GM12878 (cell line): Measurements from ENCODE around the gene CNGA4. TPM values are rescaled to one million over a fixed set of nuclear protein-coding genes. Genes with fewer than 3 reads are reported as not detected.

Source experiments
- ATAC-seq: fragments of 200-7000 bp; cut with Tn5 transposase; 3 replicates; pipeline ENCODE4 v1.9.1; 2020; ENCODE audit warnings: mild to moderate bottlenecking, moderate library complexity
- BruUV-seq: library from RNA; stranded (reverse); fragments of 400-500 nt; replicated peaks from 2 replicates; lab custom pipeline; 2021; lab: Mats Ljungman, UMichigan
- CTCF ChIA-PET: fragments of 300-600 bp; sonication (Branson Sonifier 250); formaldehyde crosslinking; extraction: SDS; loops from one replicate; lab custom pipeline; 2021; ENCODE audit warnings: inconsistent platforms; lab: Yijun Ruan, JAX
- POLR2A ChIA-PET: fragments of 350-600 bp; formaldehyde crosslinking; extraction: SDS; loops from one replicate; lab custom pipeline; 2021; ENCODE audit warnings: inconsistent platforms; lab: Charles Lee
- RAD21 ChIA-PET: fragments of 300-600 bp; sonication (Branson Sonifier 250); formaldehyde crosslinking; loops from one replicate; lab custom pipeline; 2023; ENCODE audit warnings: antibody characterized with exemption; ENCODE audit not compliant: unreplicated experiment; lab: Charles Lee
- SMC1A ChIA-PET: fragments of 300-600 bp; sonication (Branson Sonifier 250); formaldehyde crosslinking; loops from one replicate; lab custom pipeline; 2023; ENCODE audit not compliant: unreplicated experiment, uncharacterized antibody; lab: Charles Lee
- DNase-seq: peaks from one replicate; pipeline ENCODE4 v3.0.0-alpha.2; 2011; ENCODE audit warnings: low read depth, low spot score
- FAIRE-seq: peaks from 3 replicates; lab custom pipeline; 2011; peaks lifted over from hg19 to GRCh38; lab: Jason Lieb, UNC
- H2AFZ ChIP-seq: 2 replicates; pipeline ENCODE4 v1.6.0; 2011; ENCODE audit warnings: low read depth, low read length, control low read depth; ENCODE audit not compliant: control insufficient read depth
- H3K27ac ChIP-seq: 2 replicates; pipeline ENCODE4 v1.5.1; 2011; ENCODE audit warnings: control low read depth; ENCODE audit not compliant: control insufficient read depth, insufficient read depth
- H3K27me3 ChIP-seq, 2 experiments: replicated peaks in 1 of 2; 2 replicates each; pipeline versions ENCODE4 v1.6.0 to v1.6.1; 2011; ENCODE audit warnings: low read length in 1 of 2; ENCODE audit not compliant: control insufficient read depth in 2 of 2, insufficient read depth in 2 of 2
- H3K36me3 ChIP-seq, 2 experiments: 2 replicates each; pipeline ENCODE4 v1.5.1; 2011; ENCODE audit warnings: low read length in 1 of 2; ENCODE audit not compliant: control insufficient read depth in 2 of 2, insufficient read depth in 2 of 2
- H3K4me1 ChIP-seq: 2 replicates; pipeline ENCODE4 v1.6.1; 2011; ENCODE audit warnings: mild to moderate bottlenecking, low read length, moderate library complexity, mixed read lengths; ENCODE audit not compliant: control insufficient read depth, insufficient read depth
- H3K4me2 ChIP-seq: 2 replicates; pipeline ENCODE4 v1.6.0; 2011; ENCODE audit warnings: control low read depth; ENCODE audit not compliant: control insufficient read depth, insufficient read depth
- H3K4me3 ChIP-seq: fragments of 200-600 bp; sonication (generic); 2 replicates; pipeline ENCODE4 v1.5.1; 2016
- H3K79me2 ChIP-seq: 2 replicates; pipeline ENCODE4 v1.6.0; 2011; ENCODE audit warnings: low read length; ENCODE audit not compliant: control insufficient read depth, insufficient read depth
- H3K9ac ChIP-seq: 2 replicates; pipeline ENCODE4 v1.8.0; 2011; ENCODE audit warnings: low read length, control low read depth, mixed read lengths; ENCODE audit not compliant: control insufficient read depth, insufficient read depth
- H3K9me3 ChIP-seq: replicated peaks from 3 replicates; pipeline ENCODE4 v1.5.1; 2011; ENCODE audit warnings: mild to moderate bottlenecking, low read length; ENCODE audit not compliant: control insufficient read depth, insufficient read depth
- H4K20me1 ChIP-seq: 2 replicates; pipeline ENCODE4 v1.6.0; 2011; ENCODE audit not compliant: control insufficient read depth, insufficient read depth
- ASH2L ChIP-seq: fragments of 300-600, 200-600 bp; sonication (generic); IDR thresholded peaks from 2 replicates; pipeline ENCODE4 v1.6.1; 2017; ENCODE audit warnings: low read depth, mild to moderate bottlenecking, borderline replicate concordance
- ATF2 ChIP-seq: IDR thresholded peaks from 2 replicates; pipeline ENCODE4 v1.6.1; 2012; ENCODE audit warnings: low read length, inconsistent platforms
- BHLHE40 ChIP-seq, 2 experiments: fragments of 450-650 bp in 1 of 2; IDR thresholded peaks; 2 replicates each; pipeline ENCODE4 v1.6.1; 2011 to 2017; ENCODE audit warnings: low read depth in 2 of 2, borderline replicate concordance in 1 of 2, improper control_type of control experiment in 1 of 2, low read length in 1 of 2, mild to moderate bottlenecking in 1 of 2
- CBFB ChIP-seq: IDR thresholded peaks from 2 replicates; pipeline ENCODE4 v1.6.1; 2016; ENCODE audit warnings: antibody characterized with exemption, low read depth
- FOS ChIP-seq: IDR thresholded peaks from 3 replicates; pipeline ENCODE4 v1.6.1; 2011; ENCODE audit warnings: borderline replicate concordance; ENCODE audit not compliant: insufficient read length; ENCODE audit errors: extremely low read depth
- MAX ChIP-seq: IDR thresholded peaks from 2 replicates; pipeline ENCODE4 v1.6.1; 2012; ENCODE audit warnings: low read depth, low read length, improper control_type of control experiment
- MLLT1 ChIP-seq: fragments of 450-650 bp; IDR thresholded peaks from 2 replicates; pipeline ENCODE4 v1.6.1; 2016; ENCODE audit warnings: mild to moderate bottlenecking
- MYC ChIP-seq: IDR thresholded peaks from 2 replicates; pipeline ENCODE4 v1.6.1; 2011; ENCODE audit warnings: mild to moderate bottlenecking, low read length, moderate library complexity, inconsistent platforms; ENCODE audit not compliant: insufficient read depth, insufficient replicate concordance, insufficient read length, severe bottlenecking
- NR2C1 ChIP-seq: fragments of 450-650 bp; IDR thresholded peaks from 2 replicates; pipeline ENCODE4 v1.6.1; 2017; ENCODE audit warnings: antibody characterized with exemption, mild to moderate bottlenecking, moderate library complexity
- NR2C2 ChIP-seq: IDR thresholded peaks from 2 replicates; pipeline ENCODE4 v1.6.1; 2011; ENCODE audit warnings: borderline replicate concordance, low read depth; ENCODE audit not compliant: control insufficient read depth, insufficient read length
- SPI1 ChIP-seq: IDR thresholded peaks from 2 replicates; pipeline ENCODE4 v1.6.1; 2011; ENCODE audit warnings: low read depth, mild to moderate bottlenecking, low read length, moderate library complexity, borderline replicate concordance; ENCODE audit not compliant: insufficient read depth
- STAT1 ChIP-seq: fragments of 450-650 bp; conservative IDR thresholded peaks from 2 replicates; pipeline ENCODE4 v1.6.1; 2014; ENCODE audit warnings: antibody characterized with exemption, mild to moderate bottlenecking
- ZBED1 ChIP-seq: IDR thresholded peaks from 2 replicates; pipeline ENCODE4 v1.6.1; 2016; ENCODE audit warnings: borderline replicate concordance
- ZNF24 ChIP-seq: fragments of 450-650 bp; IDR thresholded peaks from 2 replicates; pipeline ENCODE4 v1.6.1; 2017; ENCODE audit warnings: antibody characterized with exemption, mild to moderate bottlenecking
- WGBS: methylation state at CpG from one replicate; pipeline ENCODE4 v1.1.6; 2016; ENCODE audit warnings: low lambda C conversion rate; ENCODE audit not compliant: insufficient replicate concordance, insufficient coverage; ENCODE audit errors: missing lambda C conversion rate; 5-methylcytosine and 5-hydroxymethylcytosine counted together
- in situ Hi-C: fragments of 300-500 bp; cut with MboI; formaldehyde crosslinking; loops from 9 replicates; pipeline ENCODE4 v1.14.3; 2018; ENCODE audit warnings: mixed read lengths
- intact Hi-C: fragments of 100-400 bp; cut with micrococcal nuclease; formaldehyde crosslinking; loops from one replicate; pipeline ENCODE4 v1.14.2; 2022; ENCODE audit not compliant: unreplicated experiment
- polyA plus RNA-seq, 11 experiments: library from polyadenylated mRNA; depleted of rRNA in 4 of 11; unstranded in 6 of 11; stranded (reverse) in 5 of 11; fragments of >200 nt; fragmentation: Nextera tagmentation in 4 of 11; fragmentation: Illumina TruSeq in 1 of 11; extraction: Ambion mirVana in 4 of 11; extraction: Trizol in 1 of 11; gene quantifications; 1 replicate in 1 of 11; 2 replicates in 10 of 11; pipeline versions ENCODE4 v1.2.1 to v1.2.3, GENCODE V29; 2011 to 2016; ENCODE audit warnings: inconsistent platforms in 2 of 11, missing spikeins in 2 of 11, low read depth in 1 of 11
- total RNA-seq, 4 experiments: library from RNA; depleted of rRNA in 3 of 4; stranded (reverse); fragments of >200 nt in 3 of 4; fragmentation: Illumina TruSeq in 1 of 4; extraction: Trizol in 1 of 4; gene quantifications; 2 replicates each; pipeline versions ENCODE4 v1.2.1 to v1.2.3, GENCODE V29; 2013 to 2021
- TF ChIP-seq, protein P1 (sequence below): IDR thresholded peaks from 2 replicates; pipeline ENCODE4 v1.6.1; 2011; ENCODE audit warnings: mild to moderate bottlenecking, low read depth, low read length, moderate library complexity; ENCODE audit not compliant: insufficient replicate concordance
- TF ChIP-seq, protein P2 (sequence below): fragments of 150-350 bp; IDR thresholded peaks from 2 replicates; pipeline ENCODE4 v1.6.1; 2016; ENCODE audit warnings: low read depth, low read length

Gene CNGA4
- total and polyA plus RNA-seq, 10 of the 15 experiments (the other 5 are each of a cell fraction or from before 2014, with no cell fraction given): 0.05 to 0.26 (median 0.07) TPM; not detected in 5

GRCh38 chr11:6216501-6216900 lies 22.4 kb upstream of the CNGA4 start:
- H3K27ac ChIP-seq: no peak overlapping the region
- FAIRE-seq (no peak), ATAC-seq (no peak), DNase-seq (no peak)
- no peaks in the 10 kb centered on the region for H3K27me3 ChIP-seq
- SMC1A ChIA-PET: interaction anchor here (0.7 to 2.3 kb wide), 7 partner anchors 9 to 71 kb away, joined by 3 to 7 read pairs (median 3); no protein-coding TSS in a partner anchor
- no peaks in the 10 kb centered on the region for H3K79me2 ChIP-seq
- no peak overlapping the region for H3K4me3 ChIP-seq
- H3K4me2 ChIP-seq: no peak overlapping the region
- no peaks in the 10 kb centered on the region for H4K20me1 ChIP-seq
- no peak for TF ChIP-seq BHLHE40 (IDR thresholded peaks at IDR 0.05; ENCODE audit: borderline replicate concordance in 1 of 2, low read depth in 2 of 2, low read length in 1 of 2)
- no peak for TF ChIP-seq SPI1
- no peak for TF ChIP-seq NR2C1
- no peak for TF ChIP-seq NR2C2
- no peak for TF ChIP-seq FOS
- TF ChIP-seq, protein P1, sequence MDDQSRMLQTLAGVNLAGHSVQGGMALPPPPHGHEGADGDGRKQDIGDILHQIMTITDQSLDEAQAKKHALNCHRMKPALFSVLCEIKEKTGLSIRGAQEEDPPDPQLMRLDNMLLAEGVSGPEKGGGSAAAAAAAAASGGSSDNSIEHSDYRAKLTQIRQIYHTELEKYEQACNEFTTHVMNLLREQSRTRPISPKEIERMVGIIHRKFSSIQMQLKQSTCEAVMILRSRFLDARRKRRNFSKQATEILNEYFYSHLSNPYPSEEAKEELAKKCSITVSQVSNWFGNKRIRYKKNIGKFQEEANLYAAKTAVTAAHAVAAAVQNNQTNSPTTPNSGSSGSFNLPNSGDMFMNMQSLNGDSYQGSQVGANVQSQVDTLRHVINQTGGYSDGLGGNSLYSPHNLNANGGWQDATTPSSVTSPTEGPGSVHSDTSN: no peak
- TF ChIP-seq CBFB: no peak
- TF ChIP-seq MAX: no peak
- no peak for TF ChIP-seq ZNF24
- no peak for TF ChIP-seq MYC
- TF ChIP-seq STAT1: no peak
- TF ChIP-seq ZBED1: no peak
- no peak for TF ChIP-seq ATF2
- no peak for TF ChIP-seq ASH2L
- TF ChIP-seq, protein P2, sequence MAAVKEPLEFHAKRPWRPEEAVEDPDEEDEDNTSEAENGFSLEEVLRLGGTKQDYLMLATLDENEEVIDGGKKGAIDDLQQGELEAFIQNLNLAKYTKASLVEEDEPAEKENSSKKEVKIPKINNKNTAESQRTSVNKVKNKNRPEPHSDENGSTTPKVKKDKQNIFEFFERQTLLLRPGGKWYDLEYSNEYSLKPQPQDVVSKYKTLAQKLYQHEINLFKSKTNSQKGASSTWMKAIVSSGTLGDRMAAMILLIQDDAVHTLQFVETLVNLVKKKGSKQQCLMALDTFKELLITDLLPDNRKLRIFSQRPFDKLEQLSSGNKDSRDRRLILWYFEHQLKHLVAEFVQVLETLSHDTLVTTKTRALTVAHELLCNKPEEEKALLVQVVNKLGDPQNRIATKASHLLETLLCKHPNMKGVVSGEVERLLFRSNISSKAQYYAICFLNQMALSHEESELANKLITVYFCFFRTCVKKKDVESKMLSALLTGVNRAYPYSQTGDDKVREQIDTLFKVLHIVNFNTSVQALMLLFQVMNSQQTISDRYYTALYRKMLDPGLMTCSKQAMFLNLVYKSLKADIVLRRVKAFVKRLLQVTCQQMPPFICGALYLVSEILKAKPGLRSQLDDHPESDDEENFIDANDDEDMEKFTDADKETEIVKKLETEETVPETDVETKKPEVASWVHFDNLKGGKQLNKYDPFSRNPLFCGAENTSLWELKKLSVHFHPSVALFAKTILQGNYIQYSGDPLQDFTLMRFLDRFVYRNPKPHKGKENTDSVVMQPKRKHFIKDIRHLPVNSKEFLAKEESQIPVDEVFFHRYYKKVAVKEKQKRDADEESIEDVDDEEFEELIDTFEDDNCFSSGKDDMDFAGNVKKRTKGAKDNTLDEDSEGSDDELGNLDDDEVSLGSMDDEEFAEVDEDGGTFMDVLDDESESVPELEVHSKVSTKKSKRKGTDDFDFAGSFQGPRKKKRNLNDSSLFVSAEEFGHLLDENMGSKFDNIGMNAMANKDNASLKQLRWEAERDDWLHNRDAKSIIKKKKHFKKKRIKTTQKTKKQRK: no peak
- no peak for TF ChIP-seq MLLT1
- no peak overlapping the region for H3K9ac ChIP-seq
- no peaks in the 10 kb centered on the region for H3K9me3 ChIP-seq
- no TSS peak for BruUV-seq
- CTCF ChIA-PET: interaction anchor here (1.0 to 2.1 kb wide), 4 partner anchors 10 to 162 kb away, joined by 3 to 12 read pairs (median 4); no protein-coding TSS in a partner anchor
- WGBS: 100% methylated on average over 4 of the region's 4 CpGs
- peaks cover 11 to 15% of the 10 kb centered on the region in 2 experiments for H3K36me3 ChIP-seq
- in situ Hi-C loops (no loop called here), intact Hi-C loops (no loop called here)
- POLR2A ChIA-PET: no interaction called here
- no peak overlapping the region for H2AFZ ChIP-seq
- RAD21 ChIA-PET: interaction anchor here (1.5 kb wide), 1 partner anchor 12 kb away, joined by 4 read pairs; no protein-coding TSS in a partner anchor
- no peaks in the 10 kb centered on the region for H3K4me1 ChIP-seq
